Activated T-helper 2 cell treated with anti-CD3 and anti-CD28 coated beads, Interferon-gamma antibody, Interleukin-2, Interleukin-4, amounts not matched to agents 10 μg/mL and 5 μg/mL and 100 μg/mL, durations not matched to agents 14 hours and 24 hours and 36 hours (primary cell): ENCODE data around the gene VAMP1. TPM values are rescaled to one million over a fixed set of nuclear protein-coding genes. Genes with fewer than 3 reads are reported as not detected.

Experiments
- DNase-seq: peaks from one replicate; pipeline ENCODE4 v3.0.0; 2021; ENCODE audit warnings: low spot score
- H3K27ac Mint-ChIP-seq: one replicate; pipeline ENCODE4 v1.8.0; 2021; ENCODE audit warnings: mixed read lengths
- H3K27me3 Mint-ChIP-seq: one replicate; pipeline ENCODE4 v1.8.0; 2021; ENCODE audit warnings: low read depth, mixed read lengths
- H3K36me3 Mint-ChIP-seq: one replicate; pipeline ENCODE4 v1.8.0; 2021; ENCODE audit warnings: low read depth, mixed read lengths
- H3K4me1 Mint-ChIP-seq: one replicate; pipeline ENCODE4 v1.8.0; 2021; ENCODE audit warnings: low read depth, mixed read lengths
- H3K4me3 Mint-ChIP-seq: one replicate; pipeline ENCODE4 v1.8.0; 2021; ENCODE audit warnings: low read depth, mild to moderate bottlenecking, moderate library complexity, mixed read lengths
- H3K9me3 Mint-ChIP-seq: one replicate; pipeline ENCODE4 v1.8.0; 2021; ENCODE audit warnings: mixed read lengths
- intact Hi-C: fragments of 100-400 bp; cut with micrococcal nuclease; formaldehyde crosslinking; loops from one replicate; pipeline ENCODE4 v1.15.1; 2023
- total RNA-seq: library from RNA; stranded (reverse); gene quantifications from 2 replicates; pipeline ENCODE4 v1.2.3, GENCODE V29; 2022

The VAMP1 gene
- total RNA-seq, 1 donor from 2014 or later = 38.7 TPM

DNA sequence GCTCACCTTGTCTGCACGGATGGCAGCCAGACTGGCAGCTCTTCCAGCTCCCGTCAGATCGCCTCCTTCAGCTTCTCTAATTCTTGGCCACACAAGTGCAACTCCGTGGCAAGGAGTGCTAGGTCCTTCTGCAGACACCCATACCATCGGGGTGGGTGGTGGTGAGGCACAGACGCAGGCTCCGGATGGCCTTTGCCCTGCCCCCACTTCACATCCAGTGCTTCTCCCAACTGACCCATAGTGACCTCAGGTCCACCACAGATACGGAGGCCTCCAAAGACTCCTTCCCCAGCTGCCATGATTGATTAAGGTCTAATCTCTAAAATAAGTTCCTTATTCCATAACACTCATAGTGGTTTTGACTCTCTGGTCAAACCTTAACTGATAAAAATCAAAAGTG is 45.6 kb downstream of the VAMP1 start:
- no peaks in the 10 kb centered on the region for H3K9me3 Mint-ChIP-seq
- H3K36me3 Mint-ChIP-seq = no peaks in the 10 kb centered on the region
- peaks cover 2% of the 10 kb centered on the region for H3K27me3 Mint-ChIP-seq
- H3K4me3 Mint-ChIP-seq = no peak overlapping the region
- no peak for DNase-seq
- H3K27ac Mint-ChIP-seq = peak overlapping the region; percentile 62
- H3K4me1 Mint-ChIP-seq = peaks cover 44% of the 10 kb centered on the region
- intact Hi-C loops = loop anchor here (5.0 kb wide), 2 partner anchors 88 to 132 kb away; partner anchors contain the start of gene IFFO1

- no peaks in the 10 kb centered on the region for H3K9me3 Mint-ChIP-seq
- no peaks in the 10 kb centered on the region for H3K36me3 Mint-ChIP-seq
- peaks cover 41% of the 10 kb centered on the region for H3K4me1 Mint-ChIP-seq
- peak overlapping the region; percentile 46 for H3K27ac Mint-ChIP-seq
- no peak overlapping the region for H3K4me3 Mint-ChIP-seq
- intact Hi-C loops = loop anchor here (5.0 kb wide), 1 partner anchor 133 kb away; the partner anchor contains the start of gene IFFO1
- peaks cover 2% of the 10 kb centered on the region for H3K27me3 Mint-ChIP-seq
- DNase-seq = no peak
Observed at GRCh38 chr12:6424008-6424347, 46.5 kb downstream of the VAMP1 start.

DNA sequence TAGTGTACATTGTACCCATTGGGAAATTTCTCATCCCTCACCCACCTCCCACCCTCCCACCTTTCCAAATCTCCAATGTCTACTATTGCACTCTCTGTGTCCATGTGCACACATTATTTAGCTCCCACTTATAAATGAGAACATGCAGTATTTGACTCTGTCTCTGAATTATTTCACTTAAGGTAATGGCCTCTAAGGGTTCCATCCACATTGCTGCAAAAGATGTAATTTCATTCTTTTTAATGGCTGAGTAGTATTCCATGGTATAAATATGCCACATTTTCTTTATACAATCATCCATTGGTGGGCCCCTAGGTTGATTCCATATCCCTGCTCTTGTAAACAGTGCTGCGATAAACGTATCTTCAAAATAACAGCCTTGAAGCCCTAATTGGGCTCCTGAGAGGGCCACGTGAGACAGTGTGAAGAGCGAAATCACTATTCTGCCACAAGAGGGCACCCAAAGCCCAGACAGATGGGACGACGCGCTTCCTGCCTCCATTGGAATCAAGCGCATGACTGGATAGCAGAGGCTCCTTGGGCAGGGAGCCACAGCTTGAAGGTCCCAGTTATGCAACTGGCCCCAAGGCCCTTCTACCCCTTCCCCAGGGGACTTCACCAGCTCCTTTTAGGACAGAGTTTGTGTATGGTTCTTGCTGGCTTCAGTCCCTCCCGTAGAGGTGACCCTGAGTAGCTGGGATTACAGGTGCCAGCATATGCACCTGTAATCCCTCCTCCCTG is 47.0 kb downstream of the VAMP1 start:
- H3K9me3 Mint-ChIP-seq = no peaks in the 10 kb centered on the region
- intact Hi-C loops = loop anchor here (1.0 to 5.0 kb wide), 4 partner anchors 42 to 134 kb away; partner anchors contain the start of genes IFFO1 and NCAPD2
- peak; percentile 71 for DNase-seq
- peaks cover 2% of the 10 kb centered on the region for H3K27me3 Mint-ChIP-seq
- peaks cover 40% of the 10 kb centered on the region for H3K4me1 Mint-ChIP-seq
- H3K27ac Mint-ChIP-seq = peak overlapping the region; percentile 46
- H3K4me3 Mint-ChIP-seq = no peak overlapping the region
- no peaks in the 10 kb centered on the region for H3K36me3 Mint-ChIP-seq

- no peak for DNase-seq
- no peak overlapping the region for H3K27ac Mint-ChIP-seq
- no peaks in the 10 kb centered on the region for H3K36me3 Mint-ChIP-seq
- H3K4me3 Mint-ChIP-seq = no peak overlapping the region
- intact Hi-C loops = loop anchor here (5.0 kb wide), 1 partner anchor 137 kb away; the partner anchor contains the start of gene IFFO1
- peaks cover 24% of the 10 kb centered on the region for H3K4me1 Mint-ChIP-seq
- peaks cover 2% of the 10 kb centered on the region for H3K27me3 Mint-ChIP-seq
- no peaks in the 10 kb centered on the region for H3K9me3 Mint-ChIP-seq
Observed at GRCh38 chr12:6420364-6420763, 50.1 kb downstream of the VAMP1 start.

DNA sequence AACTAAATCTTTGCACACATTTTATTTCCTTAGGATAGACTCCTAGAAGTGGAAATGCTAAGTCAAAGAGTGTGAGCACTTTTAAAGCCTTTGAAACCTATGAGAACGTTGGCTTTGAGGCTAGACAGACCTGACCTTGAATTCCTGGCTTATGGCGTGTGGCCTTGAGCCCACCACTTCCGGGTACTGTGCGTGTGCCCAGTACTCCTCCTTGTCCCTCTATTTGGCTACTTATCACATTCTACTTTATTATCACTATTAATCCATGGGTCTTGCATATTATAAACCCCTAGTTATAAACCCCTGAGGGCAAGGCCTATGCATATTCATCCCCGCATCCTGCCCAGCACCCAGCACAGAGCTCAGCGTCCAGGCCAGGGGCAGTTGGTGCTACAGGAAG is 51.7 kb downstream of the VAMP1 start:
- intact Hi-C loops = no loop called here
- no peak for DNase-seq
- H3K27ac Mint-ChIP-seq = no peak overlapping the region
- no peaks in the 10 kb centered on the region for H3K36me3 Mint-ChIP-seq
- H3K4me3 Mint-ChIP-seq = no peak overlapping the region
- peaks cover 2% of the 10 kb centered on the region for H3K27me3 Mint-ChIP-seq
- H3K9me3 Mint-ChIP-seq = no peaks in the 10 kb centered on the region
- H3K4me1 Mint-ChIP-seq = peaks cover 20% of the 10 kb centered on the region

- no peak overlapping the region for H3K27ac Mint-ChIP-seq
- no peaks in the 10 kb centered on the region for H3K9me3 Mint-ChIP-seq
- intact Hi-C loops = no loop called here
- peaks cover 14% of the 10 kb centered on the region for H3K4me1 Mint-ChIP-seq
- DNase-seq = no peak
- H3K4me3 Mint-ChIP-seq = no peak overlapping the region
- no peaks in the 10 kb centered on the region for H3K36me3 Mint-ChIP-seq
- H3K27me3 Mint-ChIP-seq = peaks cover 2% of the 10 kb centered on the region
Observed at GRCh38 chr12:6416596-6416995, 53.9 kb downstream of the VAMP1 start.

Other genes with a start within 250 kb of the VAMP1 start
- gene PLEKHG6, start 160.0 kb downstream of the VAMP1 start, total RNA-seq = not detected in 2 replicates
- gene TNFRSF1A, start 128.6 kb downstream of the VAMP1 start, total RNA-seq = 37.6 TPM in 2 replicates
- gene SCNN1A, start 95.1 kb downstream of the VAMP1 start, total RNA-seq = not detected in 2 replicates
- 0.32 and 0.50 TPM in 2 replicates for gene LTBR, start 86.5 kb downstream of the VAMP1 start, total RNA-seq
- 23.3 and 25.9 TPM in 2 replicates for gene CD27, start 25.7 kb downstream of the VAMP1 start, total RNA-seq
- gene TAPBPL, start 18.6 kb downstream of the VAMP1 start, total RNA-seq = 30.9 and 37.4 TPM in 2 replicates
- gene MRPL51, start 22.6 kb upstream of the VAMP1 start, total RNA-seq = 262 and 283 TPM in 2 replicates
- gene NCAPD2, start 23.4 kb upstream of the VAMP1 start, total RNA-seq = 114 and 120 TPM in 2 replicates
- gene GAPDH, start 63.8 kb upstream of the VAMP1 start, total RNA-seq = 4,713 and 4,805 TPM in 2 replicates
- 15.5 and 16.6 TPM in 2 replicates for gene IFFO1, start 85.4 kb upstream of the VAMP1 start, total RNA-seq
- 146 and 157 TPM in 2 replicates for gene NOP2, start 97.6 kb upstream of the VAMP1 start, total RNA-seq
- gene CHD4, start 136.7 kb upstream of the VAMP1 start, total RNA-seq = 343 and 351 TPM in 2 replicates
- gene LPAR5, start 165.3 kb upstream of the VAMP1 start, total RNA-seq = 3.6 and 4.1 TPM in 2 replicates
- gene ACRBP, start 176.8 kb upstream of the VAMP1 start, total RNA-seq = 1.2 and 1.5 TPM in 2 replicates
- gene ING4, start 192.4 kb upstream of the VAMP1 start, total RNA-seq = 18.5 and 19.1 TPM in 2 replicates
- gene ZNF384, start 218.7 kb upstream of the VAMP1 start, total RNA-seq = 73.7 and 75.4 TPM in 2 replicates
- gene PIANP, start 230.1 kb upstream of the VAMP1 start, total RNA-seq = 0.18 TPM in 1 of 2 replicates, not detected in the other